GM12891 (cell line): ENCODE measurements around the gene CELSR1.

Experiments
- DNase-seq: peaks from one replicate; pipeline ENCODE4 v3.0.0; 2011; ENCODE audit warnings: low spot score; ENCODE audit not compliant: insufficient read length
- FAIRE-seq: peaks from 2 replicates; lab custom pipeline; 2011; peaks lifted over from hg19 to GRCh38; lab: Jason Lieb, UNC
- PAX5 ChIP-seq: IDR thresholded peaks from 2 replicates; pipeline ENCODE4 v1.6.1; 2011; ENCODE audit warnings: low read length, moderate library complexity, mild to moderate bottlenecking; ENCODE audit not compliant: insufficient read depth, severe bottlenecking
- POLR2A ChIP-seq: IDR thresholded peaks from 2 replicates; pipeline ENCODE4 v1.6.1; 2011; ENCODE audit warnings: low read depth, low read length, control low read depth
- POLR2AphosphoS5 ChIP-seq: IDR thresholded peaks from 2 replicates; pipeline ENCODE4 v1.6.1; 2011; ENCODE audit warnings: low read depth, low read length, control low read depth
- POU2F2 ChIP-seq: IDR thresholded peaks from 2 replicates; pipeline ENCODE4 v1.6.1; 2011; ENCODE audit warnings: low read depth, mild to moderate bottlenecking, control low read depth, low read length, moderate library complexity
- SPI1 ChIP-seq: IDR thresholded peaks from 2 replicates; pipeline ENCODE4 v1.6.1; 2011; ENCODE audit warnings: low read depth, low read length, control low read depth
- TAF1 ChIP-seq: IDR thresholded peaks from 2 replicates; pipeline ENCODE4 v1.6.1; 2011; ENCODE audit warnings: low read depth, low read length, control low read depth

Gene CELSR1

GRCh38 chr22:46553189-46553588 lies 15.8 kb upstream of the CELSR1 start:
- no peak for TF ChIP-seq PAX5
- no peak for TF ChIP-seq POU2F2
- TF ChIP-seq POLR2AphosphoS5, result no peak
- TF ChIP-seq TAF1, result no peak
- no peak for TF ChIP-seq POLR2A
- TF ChIP-seq SPI1, result no peak
- FAIRE-seq (no peak), DNase-seq (no peak)

GRCh38 chr22:46551996-46552395 lies 14.6 kb upstream of the CELSR1 start:
- TF ChIP-seq POLR2AphosphoS5 (no peak), POU2F2 (no peak), SPI1 (no peak)
- no peak for FAIRE-seq
- no peak for DNase-seq

- no peak for DNase-seq
- no peak for FAIRE-seq
- TF ChIP-seq TAF1 (no peak), POLR2AphosphoS5 (no peak), POU2F2 (no peak), PAX5 (no peak), POLR2A (no peak), SPI1 (no peak)
Observed at GRCh38 chr22:46551321-46551720, 13.9 kb upstream of the CELSR1 start.

GRCh38 chr22:46549971-46550641 lies 12.7 kb upstream of the CELSR1 start:
- DNase-seq, result no peak
- FAIRE-seq, result no peak
- no peak for TF ChIP-seq POLR2AphosphoS5
- TF ChIP-seq POLR2A, result no peak
- no peak for TF ChIP-seq SPI1
- no peak for TF ChIP-seq POU2F2
- no peak for TF ChIP-seq PAX5
- TF ChIP-seq TAF1, result no peak

GRCh38 chr22:46549563-46549840 lies 12.1 kb upstream of the CELSR1 start:
- DNase-seq (no peak), FAIRE-seq (no peak)
- TF ChIP-seq POU2F2 (no peak), POLR2A (no peak), SPI1 (no peak), TAF1 (no peak), POLR2AphosphoS5 (no peak), PAX5 (no peak)

GRCh38 chr22:46547883-46548244 lies 10.4 kb upstream of the CELSR1 start:
- TF ChIP-seq PAX5 (no peak), POU2F2 (no peak), POLR2A (no peak), TAF1 (no peak), POLR2AphosphoS5 (no peak), SPI1 (no peak)
- DNase-seq (no peak), FAIRE-seq (no peak)

GRCh38 chr22:46547179-46547882 lies 9.9 kb upstream of the CELSR1 start:
- TF ChIP-seq POLR2AphosphoS5 (no peak), PAX5 (no peak)
- no peak for FAIRE-seq
- no peak for DNase-seq

GRCh38 chr22:46546466-46547178 lies 9.2 kb upstream of the CELSR1 start:
- no peak for FAIRE-seq
- DNase-seq, result no peak
- no peak for TF ChIP-seq SPI1
- TF ChIP-seq POU2F2, result no peak
- no peak for TF ChIP-seq PAX5
- no peak for TF ChIP-seq TAF1
- no peak for TF ChIP-seq POLR2AphosphoS5
- TF ChIP-seq POLR2A, result no peak

GRCh38 chr22:46545086-46545792 lies 7.8 kb upstream of the CELSR1 start:
- no peak for TF ChIP-seq TAF1
- TF ChIP-seq POLR2AphosphoS5, result no peak
- no peak for TF ChIP-seq POLR2A
- no peak for TF ChIP-seq SPI1
- TF ChIP-seq POU2F2, result no peak
- TF ChIP-seq PAX5, result no peak
- DNase-seq, result no peak
- FAIRE-seq, result peak; percentile 77
